Stimulated activated CD8-positive, alpha-beta memory T cell treated with anti-CD3 and anti-CD28 coated beads, Interleukin-12 subunit alpha, Interleukin-12 subunit beta, amount 100 ng/mL, for 1 hour (primary cell): ENCODE results near the gene AKR1B1.

Experiments used
- DNase-seq: peaks from one replicate; pipeline ENCODE4 v3.0.0-alpha.2; 2020; ENCODE audit warnings: low read depth

The AKR1B1 gene

DNA sequence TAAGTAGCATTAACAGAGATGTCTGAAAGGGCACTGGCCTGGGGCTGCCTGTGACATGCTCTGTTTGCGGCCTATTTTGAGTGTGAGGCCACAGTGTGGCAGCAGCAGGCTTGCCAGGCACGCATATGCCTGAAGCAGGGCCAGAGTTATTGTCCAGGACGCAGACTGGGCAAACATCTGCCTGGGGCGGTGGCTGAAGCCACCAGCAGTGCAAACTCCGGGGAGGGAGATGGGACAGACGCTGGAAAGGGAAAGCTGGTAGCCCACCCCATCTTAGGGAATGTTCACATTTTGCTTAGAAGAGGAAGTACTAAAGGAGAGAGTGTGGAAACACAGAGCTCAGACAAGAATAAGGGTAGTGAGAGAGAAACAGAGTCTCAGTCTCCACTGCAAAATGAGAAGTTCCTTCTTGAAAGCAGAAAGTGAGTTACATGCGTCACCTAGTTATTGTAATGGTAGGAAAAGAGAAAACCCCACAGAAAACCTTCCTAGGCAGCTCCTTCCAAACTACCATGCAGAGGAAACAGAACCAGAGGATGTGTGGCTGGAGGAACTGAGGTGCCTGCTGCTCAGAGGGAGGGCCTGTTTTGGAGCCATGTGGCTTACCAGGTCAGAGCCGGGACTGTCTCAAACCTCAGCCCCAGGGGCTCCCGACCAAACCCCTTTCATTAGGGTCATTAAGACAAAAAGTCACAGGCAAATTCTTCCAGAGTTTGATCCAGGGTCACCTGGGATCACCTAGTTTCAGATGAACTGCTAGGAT is 14.5 kb downstream of the AKR1B1 start:
- no peak for DNase-seq

DNA sequence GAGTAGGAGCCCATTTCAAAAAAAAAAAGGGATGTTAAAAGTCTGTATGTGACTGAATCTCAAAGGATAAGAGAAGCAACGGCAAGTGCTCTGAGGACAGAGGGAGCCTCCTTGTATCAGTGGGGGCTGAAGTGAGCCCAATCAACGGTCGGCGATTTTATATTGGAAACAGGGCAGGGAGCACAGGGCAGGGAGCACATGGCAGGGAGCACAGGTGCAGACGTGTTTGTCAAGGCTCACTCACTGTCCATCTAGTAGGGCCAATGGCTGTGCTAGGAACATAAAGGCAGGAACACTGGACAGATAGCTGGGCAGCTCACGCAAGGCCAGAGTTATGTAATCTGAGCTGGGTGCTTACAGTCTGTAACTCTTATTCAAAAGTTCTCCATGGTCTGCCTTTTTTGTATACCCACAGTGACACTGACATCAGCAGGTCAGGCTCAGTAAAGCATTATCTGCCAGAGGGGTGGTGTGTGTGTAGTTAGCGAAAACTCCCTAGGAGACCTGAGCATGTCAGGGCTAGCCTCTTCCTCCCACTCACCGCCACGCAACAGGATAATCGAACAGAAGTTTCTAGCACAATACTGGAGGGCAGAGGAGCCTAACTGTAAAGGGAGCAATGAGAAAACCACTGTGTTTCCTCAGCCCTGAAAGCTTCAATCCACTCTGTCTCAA is 15.4 kb downstream of the AKR1B1 start:
- DNase-seq: no peak

DNA sequence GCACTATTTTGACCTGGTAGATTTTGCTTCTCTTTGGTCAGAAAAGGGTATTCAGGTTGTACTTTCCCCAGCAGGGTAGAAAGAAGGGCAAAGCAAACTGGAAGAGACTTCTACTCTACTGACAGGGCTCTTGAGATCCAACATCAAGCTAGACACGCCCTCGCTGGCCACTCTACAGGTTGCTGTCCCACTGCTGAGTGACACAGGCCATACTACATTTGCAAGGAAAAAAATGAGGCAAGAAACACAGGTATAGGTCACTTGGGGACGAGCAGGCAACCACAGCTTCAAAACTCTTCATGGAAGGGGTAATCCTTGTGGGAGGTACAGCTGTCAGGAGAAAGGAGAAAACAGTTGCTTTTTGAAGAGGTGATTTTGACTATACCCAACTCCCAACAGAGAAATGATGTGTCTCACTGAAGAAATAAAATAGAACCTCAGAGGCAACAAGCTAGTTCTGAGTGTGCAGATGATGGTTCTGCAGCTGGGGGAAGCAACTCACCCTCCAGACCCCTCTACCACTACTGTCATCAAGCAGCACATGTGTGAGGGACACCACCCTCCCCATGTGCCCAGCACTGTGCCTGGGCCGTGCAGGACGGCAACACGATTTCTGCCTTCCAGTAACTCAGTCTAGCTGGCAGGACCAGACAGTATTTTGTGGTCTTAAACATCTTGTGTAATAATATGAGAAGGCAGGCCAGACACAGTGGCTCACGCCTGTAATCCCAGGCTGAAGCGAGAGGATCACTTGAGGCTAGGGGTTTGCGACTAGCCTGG is 16.3 kb downstream of the AKR1B1 start:
- no peak for DNase-seq

DNA sequence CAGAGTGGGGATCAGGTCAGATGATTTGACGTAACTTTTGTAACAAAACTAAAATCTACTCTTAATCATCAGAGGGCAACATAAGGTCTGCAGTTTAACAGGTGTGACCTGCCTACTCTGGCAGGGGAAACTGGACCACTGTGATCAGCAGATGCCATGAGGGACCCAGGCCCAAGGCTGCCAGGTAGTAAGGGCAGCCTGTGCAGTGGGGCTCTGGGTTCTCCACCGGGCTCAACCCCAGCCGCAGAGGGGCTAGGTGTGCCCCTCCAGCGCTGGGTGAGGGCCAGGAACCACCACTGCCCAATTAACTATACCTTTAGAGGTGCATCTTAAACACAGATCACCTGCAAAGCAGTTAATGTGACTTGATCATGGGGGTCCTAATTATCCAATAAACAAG is 17.6 kb downstream of the AKR1B1 start:
- DNase-seq: no peak

DNA sequence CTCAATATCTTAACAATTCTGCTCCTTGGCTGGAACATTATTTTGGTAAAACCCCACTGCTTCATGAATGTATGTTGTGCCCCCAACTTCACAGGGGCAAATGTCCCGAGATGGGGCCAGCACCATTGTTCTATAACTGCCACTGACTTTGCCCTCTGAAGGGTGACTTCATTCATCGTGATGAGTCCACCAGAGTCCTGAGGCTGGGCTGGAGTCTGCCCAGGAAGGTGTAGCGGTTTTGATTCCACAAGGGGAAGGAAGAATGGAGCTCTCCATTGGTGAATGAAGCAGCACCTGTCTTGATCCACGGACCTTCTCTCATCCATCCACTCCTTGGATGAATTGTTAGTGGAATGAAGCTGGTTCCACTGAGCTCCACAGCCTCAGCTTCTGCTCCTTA is 18.4 kb downstream of the AKR1B1 start:
- DNase-seq: no peak

DNA sequence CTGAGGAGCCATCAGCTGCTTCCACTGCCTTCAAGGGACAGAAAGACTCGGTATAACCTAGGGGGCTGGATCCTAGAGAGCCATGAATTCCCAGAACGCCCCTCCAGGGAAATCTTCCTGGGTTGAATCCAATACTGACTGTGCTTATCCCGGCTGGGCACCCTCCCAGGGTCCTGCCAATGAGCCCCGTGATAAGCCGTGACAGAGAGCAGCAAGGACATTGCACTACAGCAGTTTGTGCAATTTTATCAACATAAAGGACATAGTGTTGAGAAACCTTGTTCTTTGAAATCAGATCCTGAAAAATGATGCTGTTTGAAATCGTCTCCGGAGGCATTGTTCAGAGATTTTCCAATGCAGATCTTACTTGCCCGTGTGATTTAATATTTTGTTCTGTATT is 18.8 kb downstream of the AKR1B1 start:
- no peak for DNase-seq

DNA sequence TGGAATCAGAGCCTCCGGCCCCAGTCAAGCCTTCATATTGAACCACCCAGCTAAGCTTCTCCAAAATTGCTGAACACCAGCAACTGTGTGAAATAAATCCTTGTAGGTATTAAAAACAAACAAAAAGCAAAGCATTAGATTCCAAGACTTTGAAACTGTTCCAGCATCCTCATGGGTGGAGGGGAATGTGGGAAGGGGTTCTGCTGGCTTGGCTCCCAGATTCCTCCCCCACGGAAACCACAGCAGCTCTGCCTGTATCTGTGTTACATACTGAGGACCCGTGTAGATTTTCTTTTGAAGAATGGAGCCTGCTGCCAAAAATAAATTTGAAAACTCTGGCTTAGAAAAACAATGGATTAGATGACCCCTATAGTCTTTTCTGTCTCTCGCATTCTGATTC is 20.0 kb downstream of the AKR1B1 start:
- no peak for DNase-seq

DNA sequence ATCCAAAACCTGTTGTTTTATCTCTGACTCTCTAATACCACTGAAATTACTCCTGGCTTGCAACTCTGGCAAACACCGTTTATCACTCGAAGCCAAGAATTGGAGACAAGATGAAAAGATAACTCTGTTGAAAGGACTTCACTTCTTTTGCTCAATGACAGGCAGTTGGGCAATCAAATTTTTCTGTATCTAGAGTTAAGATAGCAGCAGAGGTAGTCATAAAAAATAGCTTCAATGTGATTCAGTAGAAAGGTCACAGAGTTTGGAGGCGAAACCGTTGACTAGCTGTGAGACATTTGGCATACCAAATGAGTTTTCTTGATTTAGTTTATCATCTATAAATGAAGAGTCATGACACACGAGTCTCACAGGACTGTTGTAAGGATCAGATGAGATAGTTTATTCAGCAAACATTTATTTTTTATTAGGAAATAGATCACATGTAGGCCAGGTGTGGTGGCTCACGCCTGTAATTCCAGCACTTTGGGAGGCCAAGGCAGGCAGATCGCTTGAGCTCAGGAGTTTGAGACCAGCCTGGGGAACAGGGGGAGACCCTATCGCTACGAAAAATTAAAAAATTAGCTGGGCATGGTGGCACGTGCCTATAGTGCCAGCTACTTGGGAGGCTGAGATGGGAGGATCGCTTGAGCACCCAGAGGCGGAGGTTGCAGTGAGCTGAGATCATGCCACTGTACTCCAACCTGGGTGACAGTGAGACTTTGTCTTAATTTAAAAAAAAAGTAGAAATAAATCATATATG is 23.6 kb downstream of the AKR1B1 start:
- no peak for DNase-seq

DNA sequence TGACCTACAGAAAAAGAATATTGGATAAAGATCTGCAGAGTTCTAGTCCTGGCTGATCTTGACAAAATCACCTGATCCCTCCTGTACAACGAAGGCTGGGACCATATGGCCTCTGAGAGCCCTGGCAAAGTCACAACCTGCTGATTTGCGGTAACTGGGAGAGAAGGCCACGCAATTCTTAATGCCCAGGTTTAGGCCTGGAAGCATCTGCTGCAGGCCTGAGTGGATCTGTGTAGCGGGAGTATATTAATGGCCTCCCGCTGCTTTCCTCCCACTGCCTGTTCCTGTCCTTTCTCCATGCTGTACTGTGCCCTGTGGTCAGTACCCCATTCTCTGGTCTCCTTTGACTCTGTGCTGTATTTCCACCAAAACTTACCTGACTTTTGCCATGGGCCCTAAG is 24.2 kb downstream of the AKR1B1 start:
- DNase-seq: no peak

DNA sequence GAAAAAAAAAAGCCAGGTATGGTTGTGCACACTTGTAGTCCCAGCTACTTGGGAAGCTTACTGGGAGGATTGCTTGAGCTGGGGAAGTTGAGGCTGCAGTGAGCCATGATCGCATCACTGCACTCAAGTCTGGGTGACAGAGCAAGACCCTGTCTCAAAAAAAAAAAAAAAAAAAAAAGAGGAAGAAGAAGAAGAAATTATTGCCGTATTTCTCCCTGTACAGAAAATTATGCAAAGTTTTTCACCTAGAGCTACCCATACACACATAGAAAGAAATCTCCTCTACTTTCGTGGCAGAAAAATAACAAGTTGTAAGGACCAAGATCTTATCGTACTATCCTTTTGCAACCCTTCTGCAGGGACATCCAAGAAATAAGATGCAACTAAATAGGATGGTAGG is 25.5 kb downstream of the AKR1B1 start:
- no peak for DNase-seq

DNA sequence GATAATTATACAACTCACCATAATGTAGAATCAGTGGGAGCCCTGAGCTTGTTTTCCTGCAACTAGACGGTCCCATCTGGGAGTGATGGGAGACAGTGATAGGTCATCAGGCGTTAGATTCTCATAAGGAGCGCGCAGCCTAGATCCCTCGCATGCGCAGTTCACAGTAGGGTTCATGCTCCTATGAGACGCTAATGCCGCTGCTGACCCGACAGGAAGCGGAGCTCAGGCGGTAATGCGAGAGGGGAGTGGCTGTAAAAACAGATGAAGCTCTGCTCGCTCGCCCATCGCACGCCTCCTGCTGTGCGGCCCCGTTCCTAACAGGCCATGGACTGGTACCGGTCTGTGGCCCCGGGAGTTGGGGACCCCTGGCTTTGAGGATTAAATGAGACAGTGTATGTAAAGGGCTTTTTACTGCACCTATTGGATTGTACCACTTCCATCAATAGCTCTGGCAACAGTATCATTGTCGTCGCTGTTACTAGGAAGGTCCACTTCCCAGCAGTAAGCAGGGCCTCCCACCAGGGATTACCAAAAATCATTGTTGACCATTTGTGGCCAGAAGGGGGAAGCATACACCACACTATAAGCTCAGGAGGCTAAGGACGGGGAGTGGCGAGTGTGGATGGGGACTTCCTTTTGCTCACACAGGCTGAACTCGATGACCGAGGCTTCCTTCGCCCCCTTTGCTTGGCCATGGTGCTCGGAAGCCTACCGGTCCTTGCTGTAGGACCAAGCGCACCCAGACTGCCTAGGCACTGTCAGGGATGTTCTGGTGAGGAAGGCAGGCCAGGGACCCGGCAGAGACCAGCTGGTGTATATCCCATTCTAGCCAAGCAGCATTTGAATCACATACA is 26.4 kb downstream of the AKR1B1 start:
- DNase-seq: peak; percentile 57

DNA sequence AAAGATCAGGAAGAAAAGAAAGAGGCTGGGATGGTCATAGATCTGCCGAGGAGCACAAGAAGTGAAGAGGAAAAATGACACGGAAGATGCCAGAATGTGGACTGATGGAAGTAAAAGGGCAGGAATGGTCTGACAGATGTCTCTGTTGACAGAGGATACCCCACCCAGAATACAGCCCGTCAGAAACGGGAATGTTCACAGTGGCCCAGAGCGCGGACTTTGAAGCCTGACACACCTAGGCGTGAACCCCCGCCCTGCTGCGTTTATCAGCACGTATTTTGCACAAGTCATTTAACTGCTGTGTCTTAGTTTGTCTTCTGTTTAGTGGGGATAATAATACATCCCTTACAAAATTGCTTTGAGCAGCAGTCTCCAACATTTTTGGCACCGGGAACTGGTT is 27.1 kb downstream of the AKR1B1 start:
- no peak for DNase-seq

DNA sequence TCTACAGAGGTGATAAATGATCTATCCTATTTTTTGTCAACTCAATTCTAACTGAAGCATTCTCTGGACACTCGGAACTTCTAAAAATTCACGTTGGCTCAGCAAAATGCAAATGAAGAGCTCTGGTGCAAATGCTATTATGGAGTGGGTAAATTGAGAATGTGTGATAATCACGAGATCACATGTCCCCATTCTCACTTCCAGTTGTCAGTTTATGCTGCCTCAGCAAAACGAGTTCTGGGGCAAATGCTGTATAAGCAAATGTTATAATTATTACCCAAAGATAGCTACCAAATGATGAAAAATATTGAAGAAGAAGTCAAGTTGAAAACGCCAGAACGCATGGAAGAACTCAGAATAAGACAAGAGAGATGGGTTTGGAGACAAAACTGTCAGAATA is 29.4 kb downstream of the AKR1B1 start:
- DNase-seq: no peak

DNA sequence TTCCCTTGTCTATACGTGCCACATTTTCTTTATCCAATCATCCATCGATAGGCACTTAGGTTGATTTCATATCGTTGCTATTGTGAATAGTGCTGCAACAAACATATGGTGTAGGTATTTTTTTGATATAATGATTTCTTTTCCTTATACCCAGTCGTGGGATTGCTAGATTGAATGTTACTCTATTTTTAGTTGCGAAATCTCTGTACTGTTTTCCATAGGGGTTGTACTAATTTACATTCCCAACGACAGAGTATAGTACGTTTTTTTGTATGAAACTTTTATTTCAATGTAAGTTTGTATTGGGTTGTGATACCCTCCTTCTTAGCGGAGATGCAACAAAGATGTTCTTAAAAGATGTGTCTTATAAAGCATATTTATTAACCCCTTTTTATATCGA is 30.0 kb downstream of the AKR1B1 start:
- no peak for DNase-seq

DNA sequence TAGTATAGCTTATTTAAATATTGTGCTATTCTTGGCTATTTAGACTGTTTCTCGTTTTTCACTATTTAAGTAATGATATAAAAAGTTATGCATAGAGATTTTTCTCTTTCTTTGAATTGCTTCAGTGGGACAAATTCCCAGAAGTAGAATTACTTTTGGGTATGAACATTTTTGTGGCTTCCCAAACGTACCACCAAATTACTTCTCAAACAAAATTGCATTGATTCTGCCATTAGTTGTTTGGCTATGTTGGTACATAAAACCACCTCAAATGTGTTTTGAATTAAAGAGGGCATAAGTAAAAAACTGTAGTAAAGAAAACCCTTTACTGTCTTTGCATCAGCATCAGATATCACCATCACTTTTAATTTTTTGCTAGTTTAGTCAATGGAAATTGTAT is 31.0 kb downstream of the AKR1B1 start:
- DNase-seq: no peak

DNA sequence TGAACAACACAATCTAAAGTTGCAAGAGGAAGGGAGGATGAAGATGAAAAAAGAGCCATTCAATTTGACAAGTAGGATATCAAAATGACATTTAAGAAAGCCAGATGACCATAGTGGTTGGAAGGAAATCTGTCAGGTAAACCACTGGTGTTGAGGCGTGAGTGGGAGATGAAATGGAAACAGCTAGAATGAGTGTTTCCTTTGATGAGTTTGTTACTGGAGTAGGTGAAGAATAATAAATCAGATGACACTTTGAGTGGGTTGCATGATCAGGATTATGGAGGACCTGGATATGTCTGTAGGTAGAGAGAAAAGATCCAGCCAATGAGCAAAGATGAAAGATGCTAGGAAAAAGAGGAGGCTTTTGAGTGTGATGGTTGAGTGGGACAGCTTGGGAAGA is 33.1 kb downstream of the AKR1B1 start:
- no peak for DNase-seq

DNA sequence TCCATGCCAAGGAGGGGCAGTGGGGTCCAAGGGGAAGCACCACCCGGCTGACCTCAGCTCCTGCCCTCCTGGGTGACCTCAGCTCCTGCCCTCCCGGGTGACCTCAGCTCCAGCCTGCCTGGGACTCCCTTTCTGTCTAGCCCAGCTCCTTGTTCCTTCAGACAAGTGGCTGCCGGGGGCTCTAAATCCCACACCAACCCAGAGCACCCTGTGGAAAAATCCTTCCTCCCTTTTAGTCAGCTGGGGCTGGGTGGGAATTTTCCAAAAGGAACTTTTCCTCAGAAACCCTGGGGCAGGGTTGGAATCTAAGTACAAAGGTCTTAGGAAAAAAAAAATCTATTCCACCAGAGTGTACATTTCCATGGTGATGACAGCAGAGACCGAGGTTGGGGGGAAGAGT is 36.3 kb downstream of the AKR1B1 start:
- DNase-seq: no peak

DNA sequence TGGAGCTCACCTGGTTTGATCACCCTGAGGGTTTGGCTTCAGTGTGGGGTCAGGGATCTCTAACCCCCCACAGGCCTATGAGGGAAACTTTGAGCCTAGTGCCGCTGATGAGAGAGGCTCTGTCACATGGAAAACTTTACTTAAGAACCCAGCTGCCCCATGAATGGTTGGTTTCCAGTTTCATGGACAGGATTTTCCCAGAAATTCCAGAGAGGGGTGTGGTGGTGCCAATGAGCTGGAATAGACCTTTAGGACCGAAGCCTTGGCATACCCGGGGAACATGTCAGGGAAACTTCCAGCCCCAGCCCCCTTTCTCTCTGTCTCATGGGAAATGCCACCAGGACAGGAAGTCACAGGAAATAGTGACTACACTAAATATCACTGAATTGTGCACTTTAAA is 36.9 kb downstream of the AKR1B1 start:
- no peak for DNase-seq

DNA sequence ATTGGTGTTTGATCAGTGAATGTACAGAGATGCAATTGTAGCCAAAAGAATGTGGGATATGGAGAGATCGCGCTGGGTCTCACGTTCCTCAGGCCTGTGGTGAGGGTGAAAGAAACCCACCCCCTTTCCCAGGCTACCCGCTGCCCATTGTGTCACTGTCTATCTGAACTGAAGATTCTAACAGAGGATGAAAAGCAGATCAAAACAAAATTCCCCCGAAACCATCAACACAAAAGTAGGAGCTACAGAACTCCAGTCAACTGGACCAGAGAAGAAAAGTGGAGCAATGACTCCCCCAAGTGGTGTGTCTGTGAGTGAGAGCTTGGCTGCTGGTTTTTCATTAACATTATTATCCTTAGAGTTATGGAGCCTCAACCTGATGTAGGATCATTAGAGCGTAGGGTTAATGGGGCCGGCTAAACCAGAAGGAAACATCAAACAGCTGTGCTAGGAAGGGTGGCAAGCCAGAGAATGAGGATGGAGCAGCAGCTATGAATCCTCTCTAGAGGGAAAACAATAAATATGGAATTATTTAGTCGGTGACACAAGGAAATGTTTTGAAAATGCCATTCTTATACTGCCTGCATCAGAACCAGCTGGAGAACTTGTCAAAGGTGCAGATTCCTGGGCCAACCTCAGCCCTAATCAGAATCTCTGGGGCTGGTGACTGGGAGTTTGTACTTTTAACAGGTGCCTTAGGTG is 38.3 kb downstream of the AKR1B1 start:
- DNase-seq: no peak

DNA sequence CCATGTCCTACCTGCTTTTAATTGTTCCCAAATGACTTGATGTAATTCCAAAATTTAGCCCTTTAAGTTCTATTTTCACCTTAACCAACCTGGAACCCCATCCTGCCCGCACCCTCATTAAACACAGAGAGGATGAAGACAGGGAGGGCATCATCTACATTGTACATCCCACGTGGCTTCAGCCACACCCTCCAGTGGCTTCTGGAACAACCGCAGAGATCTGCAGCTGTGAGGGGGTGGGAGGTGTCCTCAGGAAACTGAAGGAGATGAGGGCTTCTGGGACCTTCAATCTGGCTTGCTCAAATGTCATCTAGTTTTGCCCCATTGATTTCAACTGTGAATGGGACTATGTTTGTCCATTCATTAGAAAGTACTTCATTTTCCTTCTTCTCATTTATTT is 39.0 kb downstream of the AKR1B1 start:
- DNase-seq: no peak

DNA sequence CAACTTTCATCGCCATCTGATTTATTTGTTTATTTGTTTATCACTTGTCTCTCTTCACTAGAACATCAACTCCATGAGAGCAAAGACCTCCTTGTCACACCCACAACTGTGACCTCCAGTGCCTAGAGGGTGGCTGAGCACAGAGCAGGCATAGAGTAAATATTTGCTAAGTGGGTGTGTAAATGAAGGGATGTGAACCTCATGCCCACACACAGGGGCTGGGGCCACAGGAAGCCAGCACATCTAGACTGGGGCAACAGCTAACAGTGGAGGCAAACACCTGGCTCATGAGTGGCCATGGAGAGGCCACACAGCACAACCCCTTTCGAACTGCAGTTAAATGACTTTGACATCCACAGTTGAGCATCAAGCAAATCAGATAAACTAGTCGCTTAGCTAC is 39.8 kb downstream of the AKR1B1 start:
- no peak for DNase-seq
